NCI-H345 treated with DMSO at 0.1 percent for 48 hours (cell line): ENCODE measurements around the gene NOS1AP.
A peak's percentile ranks its signal among the peaks of the same experiment; 100 is the strongest.
"Not testable (repeated sequence)": the region's sequence is repeated elsewhere in the genome, so short reads cannot be mapped to it uniquely, and the experiment has no call there.

Source experiments
- DNase-seq: peaks from one replicate; lab custom pipeline; 2025; ENCODE audit not compliant: unreplicated experiment; lab: John Stamatoyannopoulos, UW

NOS1AP gene

DNA sequence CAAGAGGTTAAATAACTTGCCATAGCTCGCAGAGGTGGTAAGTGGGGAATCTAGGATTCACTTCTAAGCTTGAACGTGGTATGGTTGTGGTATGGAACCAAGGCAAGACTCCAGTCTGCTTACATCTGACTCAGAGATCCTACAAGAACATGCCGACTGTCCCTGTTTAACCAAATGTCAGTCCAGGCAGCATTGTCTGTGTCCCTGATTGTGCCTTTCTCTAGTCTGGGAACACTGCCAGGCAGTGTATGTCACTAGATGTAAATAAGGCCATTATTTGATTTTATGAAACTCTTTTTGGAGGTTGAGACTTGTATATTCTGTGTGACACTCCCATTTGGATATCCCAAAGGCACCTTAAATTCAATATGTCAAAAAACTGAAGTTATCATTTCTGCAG lies 96.0 kb downstream of the NOS1AP start:
- DNase-seq = peak; percentile 15

- DNase-seq = no peak
Measured at GRCh38 chr1:162166917-162167615, 97.6 kb downstream of the NOS1AP start.

GRCh38 chr1:162168261-162168660 lies 98.8 kb downstream of the NOS1AP start:
- DNase-seq = no peak

- no peak for DNase-seq
Measured at GRCh38 chr1:162169031-162169790, 99.7 kb downstream of the NOS1AP start.

- no peak for DNase-seq
Measured at GRCh38 chr1:162171111-162171510, 101.6 kb downstream of the NOS1AP start.

DNA sequence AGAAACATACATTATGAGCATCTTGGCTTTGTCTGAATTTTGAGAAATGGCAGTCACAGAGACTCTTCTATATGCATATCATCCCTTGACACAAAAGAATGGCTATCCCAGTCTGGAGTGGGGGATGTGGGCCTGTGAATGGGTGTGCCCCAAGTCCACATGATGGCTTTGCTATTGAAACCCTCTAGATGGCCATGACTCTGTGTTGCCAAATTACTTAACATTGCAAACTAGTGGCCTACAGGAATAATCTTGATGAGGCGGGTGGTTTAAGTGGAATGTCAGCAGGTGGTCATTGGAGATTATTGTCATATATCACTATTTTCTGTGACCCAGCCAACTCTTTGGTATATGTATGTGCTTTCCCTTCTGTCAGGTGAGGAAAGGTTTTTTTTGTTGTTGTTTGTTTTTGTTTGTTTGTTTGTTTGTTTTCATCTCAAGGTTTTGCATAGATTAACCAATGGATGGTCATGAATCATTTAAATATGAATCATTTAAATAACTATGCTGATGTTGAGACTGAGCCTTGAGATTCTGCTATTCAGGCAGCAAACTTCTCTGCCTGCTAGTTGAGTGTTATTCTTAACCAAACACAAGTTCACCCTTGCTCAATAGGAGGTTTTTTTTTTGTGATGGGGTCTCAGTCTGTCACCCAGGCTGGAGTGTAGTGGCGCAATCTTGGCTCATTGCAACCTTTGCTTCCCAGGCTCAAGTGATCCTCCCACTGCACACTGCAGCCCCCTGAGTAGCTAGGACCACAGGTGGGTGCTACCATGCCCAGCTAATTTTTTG lies 103.0 kb downstream of the NOS1AP start:
- no peak for DNase-seq

- not testable (repeated sequence) for DNase-seq
Measured at GRCh38 chr1:162173607-162174006, 104.1 kb downstream of the NOS1AP start.

- DNase-seq = not testable (repeated sequence)
Measured at GRCh38 chr1:162174027-162174426, 104.5 kb downstream of the NOS1AP start.

GRCh38 chr1:162175379-162176081 lies 106.0 kb downstream of the NOS1AP start:
- no peak for DNase-seq

DNA sequence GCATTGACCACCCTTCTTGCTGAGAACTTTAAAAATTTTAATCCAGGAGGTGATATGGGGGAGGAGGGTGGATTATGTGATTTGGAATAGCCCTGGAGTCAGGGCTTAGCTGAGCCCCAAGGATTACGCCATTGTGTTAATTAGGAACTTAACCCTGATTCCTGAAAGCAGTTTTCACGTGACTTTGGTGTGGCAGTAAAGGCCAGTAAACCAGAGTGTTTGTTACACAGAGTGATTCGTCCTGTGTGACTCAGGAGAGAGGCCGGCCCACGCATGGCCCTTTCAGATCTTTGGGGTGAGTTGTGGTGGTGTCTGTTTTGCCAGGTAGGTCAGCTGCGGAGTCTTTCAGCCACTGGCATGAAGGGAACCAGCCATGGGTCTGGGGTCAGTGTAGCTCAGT lies 107.6 kb downstream of the NOS1AP start:
- no peak for DNase-seq

GRCh38 chr1:162178432-162178831 lies 108.9 kb downstream of the NOS1AP start:
- no peak for DNase-seq

GRCh38 chr1:162179121-162179520 lies 109.6 kb downstream of the NOS1AP start:
- DNase-seq = no peak

DNA sequence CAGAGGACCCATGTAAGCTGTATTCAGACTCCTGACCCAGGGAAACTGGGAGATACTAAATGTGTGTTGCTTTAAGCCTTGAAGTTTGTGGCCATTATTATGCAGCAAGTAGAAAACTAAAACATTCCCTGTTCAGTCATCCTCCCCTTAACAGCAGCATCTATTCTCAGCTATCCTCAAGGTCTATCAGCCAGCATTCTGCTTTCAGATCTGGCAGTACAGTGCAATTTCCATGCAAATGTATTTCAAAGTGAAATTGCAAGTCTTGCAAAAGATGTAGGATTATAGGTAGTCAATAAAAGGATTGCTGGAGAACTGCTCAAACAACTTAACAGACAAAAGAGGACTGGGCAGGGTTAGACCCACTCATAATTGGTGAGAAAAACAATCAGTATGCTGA lies 111.3 kb downstream of the NOS1AP start:
- no peak for DNase-seq

DNA sequence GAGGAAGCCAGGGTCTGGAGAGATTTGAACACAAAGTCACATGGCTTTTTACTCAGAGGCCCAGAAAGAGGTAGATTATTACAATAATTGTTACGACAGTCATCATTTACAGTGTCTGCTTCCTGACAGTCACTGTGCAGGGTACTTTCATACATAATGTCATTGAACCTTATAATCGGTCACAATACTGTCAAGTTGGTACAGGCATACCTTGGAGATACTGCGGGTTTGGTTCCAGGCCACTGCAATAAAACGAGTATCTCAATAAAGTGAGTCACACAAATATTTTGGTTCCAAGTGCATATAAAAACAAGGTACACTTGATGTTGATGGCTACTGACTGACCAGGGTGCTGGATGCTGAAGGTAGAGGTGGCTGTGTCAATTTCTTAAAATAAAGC lies 112.6 kb downstream of the NOS1AP start:
- DNase-seq = no peak

DNA sequence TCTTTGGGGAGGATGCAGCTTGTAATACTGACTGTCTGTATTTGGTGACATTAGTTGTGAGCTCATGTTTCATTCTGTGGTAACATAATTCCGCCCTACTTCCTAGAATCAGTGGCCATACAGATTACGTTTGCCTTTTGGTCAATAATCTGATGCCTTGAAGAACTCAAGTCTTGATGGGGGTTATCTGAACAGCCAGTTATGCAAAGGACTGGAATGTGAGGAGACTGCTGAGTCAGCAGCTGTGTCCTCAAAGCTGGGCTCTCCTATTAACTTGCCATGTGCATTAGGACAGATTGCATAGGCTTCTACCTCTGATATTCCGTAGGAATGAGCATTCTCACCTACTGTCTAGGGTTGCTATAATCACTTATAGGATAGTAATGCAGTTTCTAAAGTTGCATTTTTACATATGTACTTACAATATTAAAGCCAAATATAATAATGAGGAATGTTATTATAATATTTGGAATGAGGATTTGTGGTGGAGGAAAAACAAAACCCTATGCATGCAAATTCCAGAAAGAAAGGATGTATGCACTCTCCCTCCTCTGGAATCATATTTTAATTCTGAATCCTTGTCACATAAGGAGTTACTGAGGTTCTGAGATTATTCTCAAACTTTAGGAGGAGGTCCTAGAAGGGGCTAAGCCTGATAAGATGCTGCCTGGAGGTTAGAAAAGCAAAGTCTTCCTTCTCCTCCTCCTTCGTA lies 116.0 kb downstream of the NOS1AP start:
- DNase-seq = no peak

- no peak for DNase-seq
Measured at GRCh38 chr1:162186026-162186374, 116.5 kb downstream of the NOS1AP start.

- no peak for DNase-seq
Measured at GRCh38 chr1:162186406-162186805, 116.9 kb downstream of the NOS1AP start.

DNA sequence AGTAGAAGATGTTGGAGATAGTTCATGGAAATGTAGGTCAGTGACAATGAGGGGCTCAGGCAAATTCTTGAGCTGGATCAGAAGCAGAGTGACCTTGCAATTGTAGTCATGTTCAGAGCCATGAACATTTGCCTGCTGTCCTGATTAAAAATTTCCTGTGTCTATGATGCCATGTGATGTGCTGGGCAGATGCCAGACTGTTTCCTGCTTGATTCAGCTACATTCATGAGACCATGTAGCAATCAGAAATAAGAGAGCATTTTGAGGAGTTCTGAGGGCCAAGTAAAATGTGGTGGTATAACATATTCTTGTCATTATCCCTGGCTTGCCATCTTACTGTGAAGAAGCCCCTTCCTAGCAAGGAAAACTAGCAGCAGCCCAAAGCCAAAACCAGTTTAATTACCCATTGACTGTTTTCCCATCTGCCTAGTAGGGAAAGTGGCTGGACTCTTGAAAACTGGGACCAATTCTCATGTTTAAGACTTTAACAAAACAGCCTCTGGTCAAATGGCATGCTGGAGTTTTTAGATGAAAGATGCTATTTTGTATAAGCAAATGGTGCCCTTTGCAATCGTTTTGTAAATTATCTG lies 118.3 kb downstream of the NOS1AP start:
- no peak for DNase-seq

- no peak for DNase-seq
Measured at GRCh38 chr1:162189345-162189744, 119.9 kb downstream of the NOS1AP start.
